Ramos (cell line): Measurements from ENCODE around the gene PALM3.

Source experiments
- in situ Hi-C: fragments of 300-500 bp; cut with MboI; formaldehyde crosslinking; loops from one replicate; pipeline ENCODE4 v1.14.3; 2022; ENCODE audit warnings: low sequenced_read_pairs; ENCODE audit not compliant: unreplicated experiment

Gene PALM3

GRCh38 chr19:14061751-14062557 lies at the start of gene PALM3:
Gene PALM3, minus strand, starts transcription at chr19:14062076. Its CDS starts 96 bp downstream, at chr19:14061980.
- in situ Hi-C loops: loop anchor here (25.0 kb wide), 1 partner anchor 450 kb away; no protein-coding TSS in a partner anchor

- in situ Hi-C loops: no loop called here
These were observed 49.6 kb upstream of the PALM3 start for GRCh38 chr19:14111486-14111885.

- in situ Hi-C loops: no loop called here
These were observed 48.8 kb upstream of the PALM3 start for GRCh38 chr19:14110650-14111049.

- in situ Hi-C loops: no loop called here
These were observed 45.9 kb upstream of the PALM3 start for GRCh38 chr19:14107581-14108461.

- in situ Hi-C loops: no loop called here
These were observed 45.0 kb upstream of the PALM3 start for GRCh38 chr19:14106840-14107239.

GRCh38 chr19:14105680-14106079 lies 43.8 kb upstream of the PALM3 start:
- in situ Hi-C loops: no loop called here

- in situ Hi-C loops: no loop called here
These were observed 41.4 kb upstream of the PALM3 start for GRCh38 chr19:14103310-14103709.

GRCh38 chr19:14102756-14103155 lies 40.9 kb upstream of the PALM3 start:
- in situ Hi-C loops: no loop called here

GRCh38 chr19:14102102-14102696 lies 40.3 kb upstream of the PALM3 start:
- in situ Hi-C loops: no loop called here

- in situ Hi-C loops: no loop called here
These were observed 39.2 kb upstream of the PALM3 start for GRCh38 chr19:14101003-14101545.

- in situ Hi-C loops: no loop called here
These were observed 35.8 kb upstream of the PALM3 start for GRCh38 chr19:14097532-14098151.

GRCh38 chr19:14096272-14096992 lies 34.6 kb upstream of the PALM3 start:
- in situ Hi-C loops: no loop called here

GRCh38 chr19:14094854-14095253 lies 33.0 kb upstream of the PALM3 start:
- in situ Hi-C loops: no loop called here

GRCh38 chr19:14093117-14093823 lies 31.4 kb upstream of the PALM3 start:
- in situ Hi-C loops: no loop called here

GRCh38 chr19:14091813-14092462 lies 30.1 kb upstream of the PALM3 start:
- in situ Hi-C loops: no loop called here

GRCh38 chr19:14091081-14091812 lies 29.4 kb upstream of the PALM3 start:
- in situ Hi-C loops: no loop called here

- in situ Hi-C loops: no loop called here
These were observed 28.7 kb upstream of the PALM3 start, which contains the start of gene SAMD1 for GRCh38 chr19:14090509-14091080. Gene SAMD1, minus strand, starts transcription at chr19:14090751.
